Globus pallidus (tissue), 1 donor: ENCODE results near the gene RPH3AL.
"Not testable (repeated sequence)": the region's sequence is repeated elsewhere in the genome, so short reads cannot be mapped to it uniquely, and the experiment has no call there.

ENCODE experiments used
- DNase-seq: peaks from one replicate; pipeline ENCODE4 v3.0.0-alpha.2; 2015; ENCODE audit warnings: low spot score

Gene RPH3AL

DNA sequence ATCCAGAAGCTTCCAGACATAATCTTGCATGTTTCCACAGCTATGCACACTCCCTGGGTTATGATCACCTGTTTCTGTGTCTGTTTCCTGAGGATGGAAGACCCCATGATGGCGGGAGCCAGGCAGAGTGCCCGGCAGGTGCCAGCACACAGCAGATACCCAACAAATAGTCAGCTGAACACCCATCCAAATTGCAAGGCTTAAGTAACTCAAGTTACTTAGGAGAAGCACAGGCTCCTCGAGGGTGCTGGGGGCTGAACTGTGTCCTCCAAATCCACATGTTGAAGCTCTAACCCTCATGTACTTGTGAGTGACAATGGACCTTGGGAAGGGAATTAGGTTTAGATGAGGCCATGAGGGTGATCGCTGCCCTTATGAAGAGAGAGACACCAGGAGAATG is 91.7 kb downstream of the RPH3AL start:
- no peak for DNase-seq

DNA sequence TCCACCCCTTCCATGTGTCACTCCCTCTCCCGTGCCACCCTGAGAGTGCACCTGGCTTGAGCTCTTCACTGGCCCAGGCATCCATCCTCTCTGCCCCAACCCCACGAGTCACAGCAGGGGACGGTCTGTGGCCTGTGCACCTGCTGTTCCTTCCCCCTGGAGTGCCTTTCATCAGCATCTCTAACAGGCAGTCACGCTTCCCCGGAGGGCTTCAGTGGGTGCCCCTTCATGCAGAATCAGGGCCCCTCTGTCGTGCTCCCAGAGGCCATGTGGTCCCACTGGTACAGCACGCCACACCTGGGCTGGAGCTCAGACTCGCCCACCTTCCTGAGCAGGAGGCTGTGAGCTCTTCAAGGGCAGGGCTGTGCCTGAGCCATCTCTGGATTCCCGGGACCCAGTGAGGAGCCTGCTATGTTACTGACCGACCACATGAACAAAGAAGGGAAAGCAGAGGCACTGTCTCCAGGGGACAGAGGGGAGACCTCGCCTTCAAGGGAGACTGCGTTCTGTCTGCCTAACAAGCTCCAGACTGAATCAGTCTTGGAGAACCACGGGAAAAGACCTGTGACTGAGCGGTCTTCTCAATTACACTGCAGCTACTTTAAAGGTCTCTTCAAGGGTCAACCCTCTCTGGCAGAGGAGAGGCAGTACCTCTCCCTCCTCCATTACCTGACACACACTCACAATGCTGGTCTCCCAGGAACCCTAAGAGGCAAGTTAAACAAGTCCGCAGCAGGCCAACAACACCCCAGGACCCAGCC is 92.4 kb downstream of the RPH3AL start:
- DNase-seq, result no peak

DNA sequence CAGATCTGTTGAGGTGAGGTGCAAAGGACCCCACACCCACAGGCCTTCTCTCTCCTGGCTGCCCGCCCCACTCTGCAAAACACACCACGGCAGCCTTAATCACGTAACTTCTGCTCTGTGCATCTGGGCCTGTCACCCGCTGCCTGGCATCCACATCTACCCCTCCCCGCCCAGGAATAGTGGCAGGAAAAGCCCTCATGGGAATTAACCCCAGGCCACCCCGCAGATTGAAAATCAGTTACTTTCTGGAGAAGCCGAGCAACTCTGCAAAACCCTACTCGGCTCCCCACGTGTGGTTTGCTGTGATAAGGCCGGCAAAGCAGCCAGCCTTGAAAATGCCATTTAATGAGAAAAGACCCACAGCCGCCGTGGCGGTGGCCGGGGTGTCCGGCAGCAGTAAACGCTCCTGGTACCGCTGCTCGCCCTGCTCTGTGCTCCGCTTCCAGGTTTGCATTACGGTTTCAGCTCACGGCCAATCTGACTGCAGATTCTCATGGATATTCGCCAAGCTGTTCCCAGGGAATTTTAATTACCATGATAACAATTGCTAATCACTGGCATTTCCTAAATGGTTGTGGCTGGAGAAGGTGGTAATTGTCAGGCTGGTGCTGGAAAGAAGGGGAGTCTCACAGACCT is 93.1 kb downstream of the RPH3AL start:
- no peak for DNase-seq

DNA sequence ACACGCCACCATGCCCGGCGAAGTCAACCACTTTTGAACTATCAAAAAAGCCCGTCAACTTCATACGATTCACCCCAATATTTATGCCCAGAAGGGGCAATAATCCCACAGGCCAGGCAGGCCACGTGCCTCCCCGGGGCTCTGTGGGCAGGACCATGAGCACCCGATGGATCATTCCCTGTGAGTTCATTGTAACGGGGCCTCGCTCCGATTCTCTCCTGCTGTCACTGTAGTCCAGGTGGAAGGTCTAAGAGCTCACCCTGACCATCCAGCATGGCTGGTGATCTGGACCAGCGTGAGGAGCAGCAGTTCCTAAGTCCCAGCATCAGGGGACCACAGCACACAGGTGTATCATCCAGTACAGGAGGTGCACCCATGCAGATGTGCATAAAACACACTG is 93.7 kb downstream of the RPH3AL start:
- no peak for DNase-seq

DNA sequence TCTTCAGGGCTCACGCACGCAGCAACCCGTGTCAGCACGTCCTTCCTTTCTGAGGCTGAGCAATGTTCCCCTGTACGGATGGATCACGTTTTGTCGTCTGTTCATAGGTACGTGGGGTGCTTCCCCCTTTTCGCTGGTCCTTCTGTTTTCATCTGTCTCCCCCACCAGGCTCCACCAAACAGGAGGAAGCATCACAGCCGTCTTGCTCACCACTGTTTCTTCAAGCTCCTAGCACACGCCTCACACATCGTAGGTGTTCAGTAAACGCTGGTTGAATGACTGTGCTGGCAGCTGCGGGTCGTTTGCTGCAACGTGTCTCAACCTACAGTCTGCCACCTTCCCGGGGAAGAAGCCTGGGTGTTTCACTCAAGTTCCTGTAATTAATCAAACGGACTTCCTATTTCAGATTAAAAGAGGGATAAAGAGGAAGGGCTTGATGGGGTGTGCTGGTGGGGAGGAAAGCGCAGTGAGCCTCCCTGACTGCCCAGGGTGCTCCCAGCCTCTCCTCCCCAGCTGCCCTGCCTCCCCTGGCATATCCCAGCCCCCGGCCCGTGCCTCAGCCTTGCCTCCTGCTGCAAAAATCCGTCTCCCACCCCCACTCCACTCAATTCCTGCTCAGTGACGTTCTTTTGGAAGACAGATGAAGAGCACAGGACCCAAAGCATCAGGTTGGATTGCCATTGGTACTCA is 94.4 kb downstream of the RPH3AL start:
- no peak for DNase-seq

DNA sequence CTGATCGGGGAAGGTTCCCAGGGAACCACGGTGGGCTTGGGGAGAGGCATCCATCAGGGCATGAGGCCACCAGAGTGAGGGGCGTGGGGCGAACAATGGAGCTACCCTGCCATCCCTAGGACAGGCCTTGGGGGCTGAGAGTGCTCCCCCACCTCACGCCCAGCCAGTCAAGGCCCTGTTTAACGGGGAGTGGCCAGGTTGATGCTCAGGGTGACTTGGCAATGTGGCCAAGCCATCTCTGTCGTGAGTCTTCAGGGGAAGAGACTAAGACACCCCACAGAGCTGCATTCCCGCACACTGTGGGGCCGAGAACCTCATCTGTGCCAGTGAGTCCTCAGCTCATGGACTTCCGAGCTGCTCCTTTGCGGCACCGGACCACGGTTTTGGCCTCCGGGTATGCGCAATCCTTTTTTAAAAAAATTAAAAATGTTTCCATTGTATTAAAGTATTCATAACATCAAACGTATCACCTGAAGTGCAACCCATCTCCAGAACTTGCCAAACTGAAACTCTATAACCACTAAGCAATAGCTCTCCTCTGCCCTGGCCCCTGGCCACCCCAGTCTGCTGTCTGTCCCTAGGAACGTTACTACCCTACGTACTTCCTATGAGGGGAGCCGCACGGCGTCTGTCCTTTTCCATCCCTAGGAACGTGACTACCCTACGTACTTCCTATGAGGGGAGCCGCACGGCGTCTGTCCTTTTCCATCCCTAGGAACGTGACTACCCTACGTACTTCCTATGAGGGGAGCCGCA is 99.3 kb downstream of the RPH3AL start:
- no peak for DNase-seq

DNA sequence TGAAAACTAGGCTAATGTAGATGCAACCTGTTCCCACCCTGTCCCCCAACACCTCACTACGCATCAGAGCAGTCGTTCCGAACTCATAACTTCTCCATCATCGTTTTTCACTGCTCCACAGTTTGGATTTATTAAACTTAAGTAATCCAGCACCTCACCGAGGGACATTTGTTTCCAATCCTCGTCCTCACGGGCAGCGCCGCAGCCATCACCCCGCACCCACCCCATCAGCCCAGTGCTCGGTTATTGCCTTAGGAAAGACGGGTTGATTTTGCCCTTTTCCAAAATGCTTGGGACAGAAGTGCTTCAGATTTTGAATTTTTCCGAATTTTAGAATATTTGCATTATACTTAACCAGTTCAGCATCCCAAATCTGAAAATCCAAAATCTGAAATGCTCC is 100.2 kb downstream of the RPH3AL start:
- no peak for DNase-seq

DNA sequence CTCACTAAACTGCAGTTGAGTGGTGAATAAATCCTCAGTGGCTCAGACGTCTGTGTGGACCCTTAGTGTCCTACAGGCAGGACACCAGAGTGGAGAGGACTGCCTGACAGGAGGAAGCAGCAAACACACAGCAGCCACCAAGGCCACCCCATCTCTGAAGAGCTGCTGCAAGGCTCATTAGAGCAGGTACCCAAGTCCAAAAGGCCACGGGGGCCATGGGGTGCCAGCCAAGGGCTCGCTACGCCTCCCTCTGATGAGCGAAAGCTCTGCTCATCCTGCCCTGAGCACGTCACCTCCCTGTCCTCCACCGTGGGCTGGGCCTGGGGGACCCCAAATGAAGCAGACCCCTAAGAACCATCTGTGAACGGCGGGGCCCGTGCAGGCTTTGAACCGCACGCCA is 101.1 kb downstream of the RPH3AL start:
- DNase-seq, result no peak

DNA sequence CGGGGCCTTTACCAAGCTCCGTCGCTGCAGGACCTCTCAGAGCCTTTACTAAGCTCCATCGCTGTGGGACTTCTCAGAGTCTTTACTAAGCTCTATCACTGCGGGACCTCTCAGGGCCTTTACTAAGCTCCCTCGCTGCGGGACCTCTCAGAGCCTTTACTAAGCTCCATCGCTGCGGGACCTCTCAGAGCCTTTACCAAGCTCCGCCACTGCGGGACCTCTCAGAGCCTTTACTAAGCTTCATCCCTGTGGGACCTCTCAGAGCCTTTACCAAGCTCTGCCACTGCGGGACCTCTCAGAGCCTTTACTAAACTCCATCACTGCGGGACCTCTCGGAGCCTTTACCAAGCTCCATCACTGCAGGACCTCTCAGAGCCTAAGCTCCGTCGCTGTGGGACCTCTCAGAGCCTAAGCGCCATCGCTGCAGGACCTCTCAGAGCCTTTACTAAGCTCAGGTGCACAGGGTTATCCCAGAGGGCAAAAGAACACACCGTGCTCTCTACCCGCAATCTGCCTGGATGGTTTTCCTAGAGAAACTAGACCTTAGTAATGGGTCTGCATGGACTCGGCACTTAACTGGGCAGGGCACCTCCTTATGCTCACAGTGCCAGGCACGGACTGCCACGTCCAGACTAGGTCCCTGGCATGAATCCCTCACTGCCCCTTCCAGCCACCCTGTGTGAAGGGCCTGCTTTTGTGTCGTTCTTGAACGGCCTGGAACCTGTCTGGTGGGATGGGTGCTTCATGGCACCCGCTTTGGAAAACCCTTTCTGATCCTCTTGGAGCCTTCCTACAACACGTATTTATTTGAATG is 101.9 kb downstream of the RPH3AL start:
- no peak for DNase-seq

DNA sequence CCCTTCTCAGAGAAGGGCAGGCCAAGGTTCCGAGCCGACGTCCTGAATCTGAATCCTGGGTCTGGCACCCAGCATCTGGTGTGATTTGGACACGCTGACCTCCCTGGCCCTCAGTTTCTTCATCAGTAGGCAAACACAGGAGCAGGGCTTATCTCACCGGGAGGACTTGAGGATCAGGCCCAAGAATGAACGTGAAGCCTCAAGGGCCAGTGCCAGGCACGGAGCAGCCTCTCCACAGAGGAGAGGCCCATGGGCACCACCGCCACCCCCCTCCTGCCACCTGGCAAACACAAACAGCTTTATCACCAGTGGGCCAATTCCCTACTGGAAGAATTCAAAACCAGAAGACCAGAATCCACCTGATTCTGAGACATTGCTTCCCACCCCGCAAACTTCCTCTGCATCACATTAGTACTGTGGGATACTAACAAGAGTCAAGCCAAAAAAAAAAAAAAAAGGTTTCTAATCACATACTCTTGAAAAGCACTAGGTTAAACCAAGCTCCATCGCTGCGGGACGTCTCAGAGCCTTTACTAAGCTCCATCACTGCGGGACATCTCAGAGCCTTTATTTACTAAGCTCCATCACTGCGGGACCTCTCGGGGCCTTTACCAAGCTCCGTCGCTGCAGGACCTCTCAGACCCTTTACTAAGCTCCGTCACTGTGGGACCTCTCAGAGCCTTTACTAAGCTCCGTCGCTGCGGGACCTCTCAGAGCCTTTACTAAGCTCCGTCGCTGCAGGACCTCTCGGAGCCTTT is 103.2 kb downstream of the RPH3AL start:
- no peak for DNase-seq

DNA sequence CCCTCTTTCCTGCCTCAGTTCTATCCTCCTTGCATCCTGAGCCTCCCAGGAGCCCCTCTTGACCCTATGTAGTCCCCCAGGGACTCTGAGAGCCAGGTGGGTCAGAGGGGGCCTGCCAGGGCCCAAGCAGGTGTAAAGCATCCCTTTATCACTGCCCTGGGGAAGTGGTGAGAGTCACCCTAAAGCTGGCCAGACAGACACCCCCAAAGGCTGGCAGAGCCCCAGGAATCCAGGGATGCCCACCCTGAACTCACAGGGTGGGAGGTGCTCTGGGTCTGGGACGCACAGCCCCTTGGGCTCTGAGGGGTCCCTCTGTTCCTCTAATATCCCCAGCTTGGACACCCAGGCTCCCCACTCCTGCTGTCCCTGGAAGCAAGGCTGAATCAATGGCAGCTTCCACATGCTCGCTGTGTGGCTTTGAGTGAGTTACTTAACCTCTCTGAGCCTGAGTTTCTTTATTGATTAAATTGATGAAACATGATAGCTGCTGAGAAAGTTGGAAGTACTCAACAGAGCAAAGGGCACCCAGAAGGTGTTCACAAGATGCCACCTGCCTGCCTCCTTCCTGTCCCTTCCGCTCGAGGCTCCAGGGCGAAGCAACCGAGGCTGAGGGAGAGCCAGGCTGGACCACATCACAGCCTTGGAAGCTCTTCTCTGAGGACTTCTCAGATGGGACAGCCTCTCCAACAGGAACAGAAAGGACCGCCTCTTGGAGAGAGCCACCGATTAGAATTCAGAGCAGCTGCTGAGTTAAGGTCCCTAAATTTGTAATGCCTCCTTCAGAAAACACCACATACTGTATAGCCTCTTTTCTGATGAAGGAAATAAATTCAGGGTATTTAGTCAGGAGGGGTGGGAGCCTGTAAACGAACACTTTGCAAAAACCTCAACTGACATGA is 104.0 kb downstream of the RPH3AL start:
- DNase-seq, result no peak

DNA sequence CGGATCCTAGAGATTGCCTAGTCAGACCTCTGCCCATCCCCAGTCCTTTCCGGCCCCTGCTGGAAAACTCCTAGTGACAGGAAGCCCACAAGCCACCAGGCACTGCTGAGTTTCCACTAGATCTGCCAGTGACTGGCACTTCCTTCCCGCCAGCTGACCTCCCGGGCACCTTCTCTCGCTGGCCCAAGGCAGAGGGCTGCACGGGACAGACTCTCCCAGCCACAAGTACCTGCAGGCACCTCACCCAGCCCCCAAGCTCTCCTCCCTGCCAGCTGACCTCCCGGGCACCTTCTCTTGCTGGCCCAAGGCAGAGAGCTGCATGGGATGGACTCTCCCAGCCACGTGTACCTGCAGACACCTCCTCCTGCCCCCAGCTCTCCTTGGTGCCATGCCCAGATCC is 104.8 kb downstream of the RPH3AL start:
- no peak for DNase-seq

DNA sequence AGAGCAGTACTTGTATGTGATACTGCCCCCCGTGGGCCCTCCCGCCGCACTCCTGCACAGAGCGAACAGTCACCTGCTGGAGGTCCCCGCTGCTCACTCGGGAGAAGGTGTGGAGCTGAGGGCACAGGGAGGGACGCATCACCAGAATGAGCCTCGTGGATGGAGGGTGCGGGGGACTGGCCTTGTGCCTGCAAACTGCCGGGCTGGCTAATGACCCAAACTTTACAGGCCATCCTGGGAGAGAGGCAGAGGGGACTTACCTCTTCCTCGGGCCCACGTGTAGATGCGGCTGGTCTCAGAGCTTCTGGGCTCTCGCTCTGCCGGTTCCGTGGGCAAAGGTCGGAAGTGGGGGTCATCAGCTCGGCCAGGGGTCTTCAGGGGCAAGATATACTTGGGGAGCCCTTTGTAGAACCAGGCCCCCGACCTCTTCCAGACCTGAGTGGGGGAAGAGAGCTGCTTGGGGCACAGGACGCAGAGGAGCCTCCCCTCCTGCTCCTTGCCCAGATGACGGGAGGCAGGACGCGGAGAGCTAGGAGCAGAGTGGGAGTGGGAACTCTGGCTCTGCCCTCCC is 105.7 kb downstream of the RPH3AL start:
- DNase-seq, result no peak

DNA sequence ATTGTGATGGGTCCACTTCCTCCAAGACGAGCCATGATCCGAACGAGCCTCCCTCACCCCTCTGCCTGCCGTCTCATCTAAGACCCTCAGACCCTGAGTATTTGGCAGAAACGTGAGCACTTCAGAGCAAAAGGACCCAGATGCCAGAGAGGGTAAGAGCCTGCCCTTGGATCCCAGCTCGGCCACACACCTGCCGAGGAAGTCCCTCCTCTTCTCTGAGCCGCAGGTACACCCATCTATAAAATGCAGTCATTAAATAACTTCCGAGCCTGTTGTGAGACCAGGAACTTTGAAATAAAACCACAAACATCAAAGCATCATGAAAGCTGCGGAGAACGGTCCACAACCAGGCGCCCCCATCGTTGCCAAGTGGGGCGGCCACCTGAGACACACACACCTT is 106.4 kb downstream of the RPH3AL start:
- no peak for DNase-seq

DNA sequence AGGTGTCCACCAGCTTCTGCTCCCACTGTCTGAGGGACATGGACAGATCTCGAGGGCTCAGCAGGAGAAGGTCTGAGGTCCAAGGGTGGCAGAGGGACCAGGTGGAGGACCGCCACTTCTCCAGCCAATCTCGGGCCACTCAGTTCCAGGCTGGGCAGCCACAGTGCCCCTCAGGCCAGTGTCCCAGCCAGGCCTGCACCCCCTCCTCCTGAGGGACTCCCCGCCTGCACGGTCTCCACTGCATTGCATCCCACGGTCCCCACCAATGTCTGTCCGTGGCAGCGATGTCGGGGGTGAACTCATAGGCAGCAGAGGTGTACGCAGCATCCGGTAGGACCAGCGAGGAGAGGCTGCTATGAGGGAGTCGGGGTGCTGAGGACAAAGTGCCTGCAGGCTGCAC is 107.0 kb downstream of the RPH3AL start:
- no peak for DNase-seq

DNA sequence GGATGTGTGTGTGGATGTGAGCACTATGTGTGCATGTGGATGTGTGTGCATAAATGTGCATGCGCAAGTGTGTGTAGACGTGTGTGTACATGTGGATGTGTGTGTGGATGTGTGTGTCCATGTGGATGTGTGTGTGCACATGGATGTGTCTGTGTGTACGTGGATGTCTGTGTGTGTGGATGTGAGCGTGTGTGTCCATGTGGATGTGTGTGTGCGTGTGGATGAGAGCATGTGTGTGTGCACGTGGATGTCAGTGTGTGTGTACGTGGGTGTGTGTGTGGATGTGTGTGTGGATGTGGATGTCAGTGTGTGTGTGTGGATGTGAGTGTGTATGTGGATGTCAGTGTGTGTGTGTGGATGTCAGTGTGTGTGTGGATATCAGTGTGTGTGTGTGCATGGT is 107.6 kb downstream of the RPH3AL start:
- DNase-seq, result no peak

DNA sequence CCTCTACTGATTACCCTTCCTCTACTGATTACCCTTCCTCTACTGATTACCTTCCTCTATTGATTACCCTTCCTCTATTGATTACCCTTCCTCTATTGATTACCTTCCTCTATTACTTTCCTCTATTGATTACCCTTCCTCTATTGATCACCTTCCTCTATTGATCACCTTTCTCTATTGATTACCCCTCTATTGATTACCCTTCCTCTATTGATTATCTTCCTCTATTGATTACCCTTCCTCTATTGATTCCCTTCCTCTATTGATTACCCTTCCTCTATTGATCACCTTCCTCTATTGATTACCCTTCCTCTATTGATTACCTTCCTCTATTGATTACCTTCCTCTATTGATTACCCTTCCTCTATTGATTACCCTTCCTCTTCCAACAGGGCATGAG is 108.7 kb downstream of the RPH3AL start:
- not testable (repeated sequence) for DNase-seq

DNA sequence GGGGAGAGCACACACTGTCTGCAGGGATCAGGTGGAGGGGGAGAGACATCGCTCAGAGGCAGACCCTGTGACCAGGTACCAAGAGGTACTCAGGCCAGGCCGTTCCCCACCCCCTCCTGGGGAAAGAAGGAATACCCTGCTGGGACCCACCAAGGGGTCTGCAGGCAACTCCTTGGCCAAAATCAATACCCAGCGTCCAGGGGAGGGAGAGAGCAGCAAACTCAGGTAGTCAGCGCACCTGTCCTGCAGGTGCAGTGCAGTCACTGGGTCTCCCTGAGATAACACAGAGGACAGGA is 113.7 kb downstream of the RPH3AL start:
- no peak for DNase-seq

DNA sequence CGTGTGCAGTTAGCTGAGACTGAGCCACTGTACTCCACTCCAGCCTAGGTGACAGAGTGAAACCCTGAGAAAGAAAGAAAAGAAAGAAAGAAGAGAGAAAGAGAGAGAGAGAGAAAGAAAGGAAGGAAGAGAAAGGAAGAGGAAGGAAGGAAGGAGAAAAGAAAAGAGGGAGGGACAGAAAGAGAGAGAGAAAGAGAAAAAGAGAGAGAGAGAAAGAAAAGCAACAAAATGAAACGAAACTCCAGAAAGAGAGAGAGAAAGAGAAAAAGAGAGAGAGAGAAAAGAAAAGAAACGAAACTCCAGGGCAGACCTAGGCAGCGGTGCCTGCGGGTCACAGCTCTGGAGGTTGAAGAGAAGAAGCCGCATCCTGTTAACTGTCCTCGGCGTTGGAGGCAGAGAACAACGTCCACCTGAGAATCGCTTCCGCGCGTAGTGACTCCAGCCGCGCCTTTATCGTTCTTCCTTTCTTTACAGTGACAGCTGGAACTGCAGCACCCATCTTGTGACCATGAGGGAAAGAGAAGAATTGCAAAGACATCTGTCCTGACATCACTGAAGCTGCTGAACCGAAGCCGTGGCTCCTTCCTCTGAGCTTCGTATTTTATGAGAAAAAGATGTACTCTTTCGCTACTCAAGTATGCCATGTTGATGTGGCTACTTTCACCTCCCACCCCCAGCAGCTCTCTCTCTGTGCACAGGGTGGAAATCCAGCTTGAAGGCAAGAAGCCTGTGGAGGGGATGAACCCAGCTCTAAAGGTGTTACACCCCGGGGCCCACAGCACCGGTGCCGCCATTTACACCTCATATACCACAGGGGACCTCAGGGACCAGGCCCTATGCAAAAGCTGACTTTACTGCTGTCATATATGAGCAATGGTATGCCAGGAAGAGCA is 114.3 kb downstream of the RPH3AL start:
- no peak for DNase-seq
